ENCODE results near the gene TNNT3. TPM values are rescaled to one million over a fixed set of nuclear protein-coding genes. Genes with fewer than 3 reads are reported as not detected.
"Not testable (repeated sequence)": the region's sequence is repeated elsewhere in the genome, so short reads cannot be mapped to it uniquely, and the experiment has no call there.

Gene TNNT3
- total RNA-seq = not detected

GRCh38 chr11:1919391-1920127 lies at the start of gene TNNT3:
TNNT3 (plus strand) TSS chr11:1919703; CDS start chr11:1922875, 3,172 bp downstream.
- DNase-seq (ENCODE audit: low spot score in 2 of 2) (peak; percentile 33 to 57), FAIRE-seq (no peak)

GRCh38 chr11:1870326-1870696 lies 49.2 kb upstream of the TNNT3 start:
- DNase-seq (ENCODE audit: low spot score in 2 of 2) (no peak), FAIRE-seq (no peak)

GRCh38 chr11:1870721-1871466 lies 48.6 kb upstream of the TNNT3 start:
- FAIRE-seq (no peak), DNase-seq (ENCODE audit: low spot score in 2 of 2) (peak; percentile 66 to 80)

- FAIRE-seq (no peak), DNase-seq (ENCODE audit: low spot score in 2 of 2) (no peak)
Observed at GRCh38 chr11:1871531-1871930, 48.0 kb upstream of the TNNT3 start.

- DNase-seq (ENCODE audit: low spot score in 2 of 2) (no peak), FAIRE-seq (no peak)
Observed at GRCh38 chr11:1872267-1872985, 47.1 kb upstream of the TNNT3 start.

GRCh38 chr11:1873048-1873812 lies 46.3 kb upstream of the TNNT3 start:
- DNase-seq (ENCODE audit: low spot score in 2 of 2) (no peak), FAIRE-seq (no peak)

GRCh38 chr11:1873813-1874150 lies 45.7 kb upstream of the TNNT3 start:
- not testable (repeated sequence) for DNase-seq (ENCODE audit: low spot score in 2 of 2); FAIRE-seq

GRCh38 chr11:1874441-1875092 lies 44.9 kb upstream of the TNNT3 start:
- DNase-seq (ENCODE audit: low spot score in 2 of 2); FAIRE-seq: not testable (repeated sequence)

GRCh38 chr11:1875093-1875850 lies 44.2 kb upstream of the TNNT3 start:
- FAIRE-seq (no peak), DNase-seq (ENCODE audit: low spot score in 2 of 2) (no peak)

GRCh38 chr11:1875851-1876301 lies 43.6 kb upstream of the TNNT3 start:
- FAIRE-seq; DNase-seq (ENCODE audit: low spot score in 2 of 2): not testable (repeated sequence)

GRCh38 chr11:1876361-1877063 lies 43.0 kb upstream of the TNNT3 start:
- DNase-seq (ENCODE audit: low spot score in 2 of 2) (no peak), FAIRE-seq (no peak)

- DNase-seq (ENCODE audit: low spot score in 2 of 2) (no peak), FAIRE-seq (no peak)
Observed at GRCh38 chr11:1877211-1878136, 42.0 kb upstream of the TNNT3 start.

- DNase-seq (ENCODE audit: low spot score in 2 of 2) = no peak
- no peak for FAIRE-seq
Observed at GRCh38 chr11:1878137-1879031, 41.1 kb upstream of the TNNT3 start.

GRCh38 chr11:1879342-1879940 lies 40.1 kb upstream of the TNNT3 start:
- no peak for FAIRE-seq
- DNase-seq (ENCODE audit: low spot score in 2 of 2) = no peak

GRCh38 chr11:1879941-1880720 lies 39.4 kb upstream of the TNNT3 start:
- no peak for DNase-seq (ENCODE audit: low spot score in 2 of 2)
- no peak for FAIRE-seq
